ENCODE results near the gene RASIP1.
"Not testable (repeated sequence)": the region's sequence is repeated elsewhere in the genome, so short reads cannot be mapped to it uniquely, and the experiment has no call there.

RASIP1 gene

GRCh38 chr19:48680436-48681126 is 59.8 kb downstream of the RASIP1 start:
- intact Hi-C loops (cut with DNase I) = no loop called here

GRCh38 chr19:48680006-48680405 is 60.4 kb downstream of the RASIP1 start:
- DNase-seq = peak in 1 of 10 donors; percentile 38
- intact Hi-C loops (cut with DNase I) = not testable (repeated sequence)

More at GRCh38 chr19:48680436-48681126, 59.8 kb downstream of the RASIP1 start:
- peak in 1 of 10 donors; percentile 69 for DNase-seq

DNA sequence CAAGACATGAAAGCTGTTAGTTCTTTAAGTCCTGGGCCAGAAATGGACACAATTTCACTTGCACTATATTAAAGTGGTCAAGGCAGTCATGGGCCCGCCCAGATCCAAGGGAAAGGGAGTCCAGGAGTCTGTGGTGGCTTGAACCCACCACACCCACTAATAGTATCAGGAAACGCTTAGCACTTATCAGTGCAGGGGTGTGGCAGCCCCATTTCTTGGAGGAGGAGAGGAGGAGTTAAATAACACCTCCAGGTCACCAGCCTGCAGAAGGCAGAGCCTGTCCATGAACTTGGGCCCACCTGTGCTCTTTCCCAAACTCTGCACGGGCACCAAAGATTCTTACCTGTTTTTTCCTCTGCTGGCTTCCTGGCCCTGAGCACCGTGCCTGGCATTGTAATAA is 62.2 kb downstream of the RASIP1 start:
- no peak for DNase-seq
- intact Hi-C loops (cut with DNase I) = loop anchor here (5.0 kb wide), 1 partner anchor 34 kb away; no protein-coding TSS in a partner anchor

DNA sequence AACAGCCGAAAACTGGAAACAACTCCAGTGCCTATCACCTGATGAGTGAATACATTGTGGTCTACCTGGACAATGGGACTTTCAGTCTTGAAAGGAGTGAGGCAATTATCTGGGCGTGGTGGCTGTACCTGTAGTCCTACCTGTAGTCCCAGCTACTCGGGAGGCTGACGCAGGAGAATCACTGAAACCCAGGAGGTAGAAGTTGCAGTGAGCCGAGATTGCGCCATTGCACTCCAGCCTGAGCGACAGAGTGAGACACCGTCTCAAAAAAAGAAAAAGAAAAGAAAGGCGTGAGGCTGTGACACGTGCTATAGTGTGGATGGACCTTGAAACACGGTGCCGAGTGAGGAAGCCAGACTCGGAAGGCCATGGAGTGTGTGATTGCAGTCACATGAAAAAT is 63.5 kb downstream of the RASIP1 start:
- DNase-seq = peak in 1 of 10 donors; percentile 27
- intact Hi-C loops (cut with DNase I) = loop anchor here (5.0 kb wide), 1 partner anchor 35 kb away; no protein-coding TSS in a partner anchor

- intact Hi-C loops (cut with DNase I) = loop anchor here (5.0 kb wide), 1 partner anchor 36 kb away; no protein-coding TSS in a partner anchor
- DNase-seq = no peak
Measured at GRCh38 chr19:48676487-48676886, 63.9 kb downstream of the RASIP1 start.

DNA sequence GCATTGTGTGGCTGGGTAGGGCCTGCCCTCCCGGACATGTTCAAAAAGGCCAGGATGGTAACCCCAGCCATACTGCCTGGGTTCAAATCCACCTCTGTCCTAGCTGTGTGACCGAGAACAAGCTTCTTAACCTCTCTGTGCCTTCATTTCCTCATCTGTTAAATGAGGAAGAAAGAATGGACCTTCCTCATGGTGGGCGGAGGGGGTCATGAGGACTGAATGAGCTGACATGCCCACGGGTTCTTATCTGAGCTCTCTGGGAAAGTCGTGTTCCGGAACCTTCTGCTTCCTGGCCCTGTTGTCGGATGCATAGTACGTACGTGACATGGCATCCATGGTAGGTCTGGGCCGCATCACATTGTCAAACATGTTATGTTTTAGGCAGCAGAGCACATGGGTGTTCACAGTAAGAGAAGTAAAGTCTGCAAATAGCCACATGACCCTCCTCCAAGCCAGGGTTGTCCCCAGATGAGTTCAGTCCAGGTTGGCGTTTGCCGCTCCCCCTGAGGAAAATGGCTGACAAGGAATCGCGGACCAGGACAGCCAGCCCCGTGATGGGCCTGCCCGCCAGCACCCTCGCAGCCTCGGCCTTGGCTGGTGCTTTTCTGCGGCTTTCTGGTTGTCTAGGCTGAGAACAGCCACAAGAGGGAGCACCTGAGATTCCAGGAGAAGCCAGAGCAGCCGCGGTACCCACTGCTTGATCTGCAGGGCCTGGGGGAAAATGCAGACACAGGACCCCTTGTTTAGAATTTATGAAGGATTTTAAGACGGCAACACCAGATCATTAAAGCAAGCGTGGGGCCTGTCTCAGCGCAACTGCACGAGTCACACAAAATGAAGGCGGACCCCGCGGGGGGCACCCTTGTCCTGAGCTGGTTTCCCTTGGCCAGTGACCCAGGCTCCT is 65.2 kb downstream of the RASIP1 start:
- peak; percentile 75 to 97 (median 88) for DNase-seq
- intact Hi-C loops (cut with DNase I) = loop anchor here (5.0 kb wide), 1 partner anchor 37 kb away; no protein-coding TSS in a partner anchor

DNA sequence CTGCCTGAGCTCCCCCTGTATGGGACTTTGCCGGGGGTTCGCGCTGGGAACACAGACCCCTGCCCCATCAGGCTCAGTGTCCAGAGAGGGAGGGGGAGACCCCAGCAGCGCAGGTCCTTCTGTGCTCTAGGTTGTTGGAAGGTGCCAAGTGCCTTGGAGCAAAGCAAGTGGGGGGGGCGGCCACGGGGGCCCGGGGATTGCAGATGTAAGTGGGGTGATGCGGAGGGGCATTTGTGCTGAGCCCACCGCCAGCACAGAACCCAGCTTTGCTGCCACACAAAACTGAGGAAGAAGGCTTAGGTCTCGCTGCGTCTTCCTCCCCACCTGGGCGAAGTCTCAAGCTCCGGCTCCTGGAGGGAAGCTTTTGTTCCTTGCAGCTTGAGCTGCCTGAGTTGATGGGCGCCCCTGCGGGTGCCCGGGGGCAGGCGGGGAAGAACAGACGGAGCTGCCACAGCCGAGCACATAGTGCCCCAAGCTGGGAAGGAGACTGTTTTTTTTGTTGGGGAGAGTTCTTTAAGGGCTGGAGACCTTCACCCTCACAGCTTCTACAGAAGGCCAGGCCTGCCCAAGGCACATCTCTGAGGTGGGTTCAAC is 66.1 kb downstream of the RASIP1 start:
- DNase-seq = peak in 1 of 10 donors; percentile 64
- intact Hi-C loops (cut with DNase I) = no loop called here

- intact Hi-C loops (cut with DNase I) = no loop called here
- DNase-seq = peak in 1 of 10 donors; percentile 59
Measured at GRCh38 chr19:48673436-48674100, 66.8 kb downstream of the RASIP1 start.

- intact Hi-C loops (cut with DNase I) = no loop called here
- DNase-seq = peak in 1 of 10 donors; percentile 70
Measured at GRCh38 chr19:48672994-48673393, 67.4 kb downstream of the RASIP1 start, which contains the start of gene NTN5. Gene NTN5, minus strand, starts transcription at chr19:48673017. Its CDS starts 2,031 bp downstream, at chr19:48670986.

- DNase-seq = no peak
- intact Hi-C loops (cut with DNase I) = no loop called here
Measured at GRCh38 chr19:48671446-48671995, 68.9 kb downstream of the RASIP1 start.

DNA sequence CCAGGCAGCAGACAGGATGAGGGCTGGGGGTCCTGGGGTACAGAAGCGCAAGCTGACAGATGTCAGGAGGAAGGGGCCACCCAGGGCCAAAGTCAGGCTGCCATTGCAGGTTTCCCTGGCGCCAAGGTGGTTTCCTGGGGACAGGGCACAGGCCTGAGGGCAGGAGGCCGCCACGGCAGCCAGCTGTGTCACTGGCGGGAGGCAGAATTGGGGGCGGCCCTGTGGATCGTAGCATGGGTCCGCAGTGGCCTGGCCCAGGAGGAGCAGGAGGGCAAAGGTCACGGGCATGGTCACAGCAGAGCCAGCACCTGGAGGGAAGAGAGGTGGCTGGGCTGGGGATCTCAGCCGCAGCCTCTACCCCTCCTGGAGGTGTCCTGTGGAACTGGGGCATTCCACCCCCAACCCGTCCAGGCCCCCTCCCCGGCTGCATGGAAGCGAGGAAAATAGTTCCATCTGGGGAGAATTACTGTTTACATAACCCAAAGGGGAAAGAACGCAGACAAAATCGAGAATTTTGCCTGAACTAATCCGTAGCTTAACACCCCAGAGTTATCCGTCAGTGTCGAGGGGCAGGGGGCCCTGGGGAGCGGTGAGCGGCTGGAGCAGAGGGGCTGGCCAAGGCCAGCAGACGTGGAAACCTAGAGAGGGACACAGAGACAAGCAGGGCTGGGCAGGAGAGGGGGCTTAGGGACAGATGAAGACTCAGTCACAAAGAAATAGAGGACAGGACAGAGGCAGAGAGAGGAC is 69.5 kb downstream of the RASIP1 start:
- no peak for DNase-seq
- intact Hi-C loops (cut with DNase I) = no loop called here

All from posterior cingulate gyrus (tissue), 11 donors.